HEK293 (cell line): Measurements from ENCODE around the gene MED15.

ENCODE experiments used
- BCL11A ChIP-seq: fragments of 450-650 bp; formaldehyde crosslinking; IDR thresholded peaks from 2 replicates; pipeline ENCODE4 v1.5.1; 2016; ENCODE audit warnings: low read depth, missing biosample characterization, missing genetic modification characterization
- GLIS2 ChIP-seq: fragments of 450-650 bp; formaldehyde crosslinking; IDR thresholded peaks from 2 replicates; pipeline ENCODE4 v1.5.1; 2016; ENCODE audit warnings: missing biosample characterization, missing genetic modification characterization
- KLF9 ChIP-seq: fragments of 450-650 bp; formaldehyde crosslinking; IDR thresholded peaks from 2 replicates; pipeline ENCODE4 v1.5.1; 2016; ENCODE audit warnings: missing biosample characterization, missing genetic modification characterization, low read depth
- PRDM10 ChIP-seq: fragments of 450-650 bp; formaldehyde crosslinking; IDR thresholded peaks from 2 replicates; pipeline ENCODE4 v1.5.1; 2016; ENCODE audit warnings: missing biosample characterization, missing genetic modification characterization
- PRDM2 ChIP-seq: fragments of 450-650 bp; formaldehyde crosslinking; IDR thresholded peaks from 2 replicates; pipeline ENCODE4 v1.5.1; 2016; ENCODE audit warnings: missing biosample characterization, missing genetic modification characterization, borderline replicate concordance
- SETDB1 ChIP-seq: IDR thresholded peaks from one replicate; pipeline ENCODE4 v1.6.1; 2017; ENCODE audit warnings: mild to moderate bottlenecking, low read length, moderate library complexity, mixed read lengths; ENCODE audit not compliant: insufficient read length
- WT1 ChIP-seq: fragments of 450-650 bp; formaldehyde crosslinking; IDR thresholded peaks from 2 replicates; pipeline ENCODE4 v1.5.1; 2016; ENCODE audit warnings: missing biosample characterization, missing genetic modification characterization
- ZFP37 ChIP-seq: fragments of 450-650 bp; formaldehyde crosslinking; IDR thresholded peaks from 2 replicates; pipeline ENCODE4 v1.5.1; 2016; ENCODE audit warnings: missing biosample characterization, missing genetic modification characterization
- ZIC2 ChIP-seq: fragments of 450-650 bp; formaldehyde crosslinking; IDR thresholded peaks from 2 replicates; pipeline ENCODE4 v1.5.1; 2016; ENCODE audit warnings: missing biosample characterization, missing genetic modification characterization
- ZNF10 ChIP-seq: fragments of 450-650 bp; formaldehyde crosslinking; IDR thresholded peaks from 2 replicates; pipeline ENCODE4 v1.5.1; 2017; ENCODE audit warnings: missing biosample characterization, missing genetic modification characterization
- ZNF155 ChIP-seq: fragments of 450-650 bp; formaldehyde crosslinking; IDR thresholded peaks from 2 replicates; pipeline ENCODE4 v1.5.1; 2016; ENCODE audit warnings: missing biosample characterization, missing genetic modification characterization
- ZNF214 ChIP-seq: fragments of 450-650 bp; formaldehyde crosslinking; IDR thresholded peaks from 2 replicates; pipeline ENCODE4 v1.5.1; 2017; ENCODE audit warnings: missing biosample characterization, mild to moderate bottlenecking, missing genetic modification characterization, borderline replicate concordance
- ZNF248 ChIP-seq: fragments of 450-650 bp; formaldehyde crosslinking; IDR thresholded peaks from 2 replicates; pipeline ENCODE4 v1.5.1; 2017; ENCODE audit warnings: missing biosample characterization, missing genetic modification characterization
- ZNF335 ChIP-seq: fragments of 450-650 bp; formaldehyde crosslinking; conservative IDR thresholded peaks from 2 replicates; pipeline ENCODE4 v1.5.1; 2016; ENCODE audit warnings: missing biosample characterization, missing genetic modification characterization
- ZNF404 ChIP-seq: fragments of 450-650 bp; formaldehyde crosslinking; IDR thresholded peaks from 2 replicates; pipeline ENCODE4 v1.5.1; 2017; ENCODE audit warnings: missing biosample characterization, missing genetic modification characterization
- ZNF530 ChIP-seq: fragments of 450-650 bp; formaldehyde crosslinking; IDR thresholded peaks from 2 replicates; pipeline ENCODE4 v1.5.1; 2016; ENCODE audit warnings: low read depth, missing biosample characterization, missing genetic modification characterization
- ZNF560 ChIP-seq: fragments of 450-650 bp; formaldehyde crosslinking; IDR thresholded peaks from 2 replicates; pipeline ENCODE4 v1.5.1; 2017; ENCODE audit warnings: missing biosample characterization, missing genetic modification characterization, borderline replicate concordance
- ZNF596 ChIP-seq: fragments of 450-650 bp; IDR thresholded peaks from 2 replicates; pipeline ENCODE4 v1.5.0; 2018; ENCODE audit warnings: missing biosample characterization, mild to moderate bottlenecking, missing genetic modification characterization, moderate library complexity
- ZNF654 ChIP-seq: fragments of 450-650 bp; formaldehyde crosslinking; IDR thresholded peaks from 2 replicates; pipeline ENCODE4 v1.5.1; 2016; ENCODE audit warnings: low read depth, missing biosample characterization, missing genetic modification characterization
- ZNF658 ChIP-seq: fragments of 450-650 bp; formaldehyde crosslinking; IDR thresholded peaks from 2 replicates; pipeline ENCODE4; 2016; ENCODE audit warnings: missing biosample characterization, missing genetic modification characterization
- ZNF677 ChIP-seq: fragments of 450-650 bp; IDR thresholded peaks from 2 replicates; pipeline ENCODE4 v1.5.0; 2018; ENCODE audit warnings: missing biosample characterization, mild to moderate bottlenecking, missing genetic modification characterization, moderate library complexity
- ZNF747 ChIP-seq: fragments of 450-650 bp; formaldehyde crosslinking; IDR thresholded peaks from 2 replicates; pipeline ENCODE4 v1.5.1; 2016; ENCODE audit warnings: missing biosample characterization, missing genetic modification characterization
- ZSCAN16 ChIP-seq: fragments of 450-650 bp; formaldehyde crosslinking; IDR thresholded peaks from 2 replicates; pipeline ENCODE4 v1.5.1; 2016; ENCODE audit warnings: missing biosample characterization, missing genetic modification characterization
- TF ChIP-seq, protein P1 (sequence below): fragments of 450-650 bp; IDR thresholded peaks from 2 replicates; pipeline ENCODE4 v1.5.1; 2018; ENCODE audit warnings: missing biosample characterization, mild to moderate bottlenecking, missing genetic modification characterization
- TF ChIP-seq, protein P2 (sequence below): fragments of 450-650 bp; formaldehyde crosslinking; IDR thresholded peaks from 2 replicates; pipeline ENCODE4 v1.5.1; 2016; ENCODE audit warnings: missing biosample characterization, missing genetic modification characterization
- TF ChIP-seq, protein P3 (sequence below): fragments of 450-650 bp; formaldehyde crosslinking; IDR thresholded peaks from 2 replicates; pipeline ENCODE4 v1.5.1; 2016; ENCODE audit warnings: missing biosample characterization, missing genetic modification characterization

Gene MED15

DNA sequence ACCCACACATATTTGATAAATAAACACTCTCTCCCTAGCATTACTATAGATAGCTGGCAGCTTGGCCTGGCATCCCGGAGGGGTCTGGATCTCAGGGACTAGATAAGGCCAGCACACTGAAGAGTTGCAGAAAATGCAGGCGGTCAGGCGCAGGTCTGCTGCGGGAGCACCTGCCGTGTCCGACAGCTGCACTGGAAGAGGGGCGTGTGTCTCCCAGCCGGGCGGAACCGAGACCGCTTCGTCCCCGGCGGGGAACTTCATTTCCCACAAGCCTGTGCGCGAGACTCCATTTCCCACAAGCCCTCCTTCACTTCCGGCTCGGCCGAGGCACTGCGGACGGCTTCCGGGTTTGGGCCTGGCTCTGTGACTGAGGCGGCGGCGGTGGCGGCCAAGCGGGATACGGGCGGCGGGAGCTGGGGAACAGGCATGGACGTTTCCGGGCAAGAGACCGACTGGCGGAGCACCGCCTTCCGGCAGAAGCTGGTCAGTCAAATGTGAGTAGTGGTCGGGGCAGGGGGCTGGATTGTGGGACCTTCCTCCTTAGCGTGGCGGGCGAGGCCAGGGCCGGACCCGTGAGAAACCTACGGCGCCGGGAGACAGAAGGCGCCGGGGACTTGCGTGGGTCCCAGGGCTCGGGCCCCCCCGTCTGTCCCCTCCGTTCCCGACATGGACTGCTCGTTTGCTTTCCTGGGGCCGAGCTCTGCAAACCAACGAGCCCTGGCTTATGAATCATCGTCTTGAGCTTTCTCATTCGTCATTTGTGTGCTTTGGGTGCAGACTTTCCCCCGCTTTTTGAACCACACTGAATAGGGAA lies at the start of gene MED15 (continued):
- TF ChIP-seq PRDM2 (tag by site-specific recombination) (no peak), ZNF404 (tag by site-specific recombination) (no peak), ZNF658 (tag by site-specific recombination) (no peak), SETDB1 (no peak), BCL11A (tag by site-specific recombination) (no peak), ZNF214 (tag by site-specific recombination) (no peak), KLF9 (tag by site-specific recombination) (peak; percentile 83), ZNF530 (tag by site-specific recombination) (no peak), ZIC2 (tag by site-specific recombination) (no peak), ZFP37 (no peak; the same call in 1 of the 2 replicates), PRDM10 (tag by site-specific recombination) (no peak), WT1 (peak; percentile 45), ZNF747 (tag by site-specific recombination) (no peak), ZSCAN16 (tag by site-specific recombination) (no peak), ZNF677 (tag by site-specific recombination) (no peak), ZNF155 (tag by site-specific recombination) (no peak), ZNF560 (tag by site-specific recombination) (no peak), ZNF654 (no peak), ZNF596 (tag by site-specific recombination) (no peak), ZNF10 (tag by site-specific recombination) (no peak), ZNF335 (tag by site-specific recombination) (peak; percentile 99), GLIS2 (tag by site-specific recombination) (peak; percentile 60; the same call in 1 of the 2 replicates), ZNF248 (tag by site-specific recombination) (no peak)
- TF ChIP-seq, protein P1, sequence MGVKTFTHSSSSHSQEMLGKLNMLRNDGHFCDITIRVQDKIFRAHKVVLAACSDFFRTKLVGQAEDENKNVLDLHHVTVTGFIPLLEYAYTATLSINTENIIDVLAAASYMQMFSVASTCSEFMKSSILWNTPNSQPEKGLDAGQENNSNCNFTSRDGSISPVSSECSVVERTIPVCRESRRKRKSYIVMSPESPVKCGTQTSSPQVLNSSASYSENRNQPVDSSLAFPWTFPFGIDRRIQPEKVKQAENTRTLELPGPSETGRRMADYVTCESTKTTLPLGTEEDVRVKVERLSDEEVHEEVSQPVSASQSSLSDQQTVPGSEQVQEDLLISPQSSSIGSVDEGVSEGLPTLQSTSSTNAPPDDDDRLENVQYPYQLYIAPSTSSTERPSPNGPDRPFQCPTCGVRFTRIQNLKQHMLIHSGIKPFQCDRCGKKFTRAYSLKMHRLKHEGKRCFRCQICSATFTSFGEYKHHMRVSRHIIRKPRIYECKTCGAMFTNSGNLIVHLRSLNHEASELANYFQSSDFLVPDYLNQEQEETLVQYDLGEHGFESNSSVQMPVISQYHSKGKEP (tag by site-specific recombination), result peak; percentile 94
- TF ChIP-seq, protein P2, sequence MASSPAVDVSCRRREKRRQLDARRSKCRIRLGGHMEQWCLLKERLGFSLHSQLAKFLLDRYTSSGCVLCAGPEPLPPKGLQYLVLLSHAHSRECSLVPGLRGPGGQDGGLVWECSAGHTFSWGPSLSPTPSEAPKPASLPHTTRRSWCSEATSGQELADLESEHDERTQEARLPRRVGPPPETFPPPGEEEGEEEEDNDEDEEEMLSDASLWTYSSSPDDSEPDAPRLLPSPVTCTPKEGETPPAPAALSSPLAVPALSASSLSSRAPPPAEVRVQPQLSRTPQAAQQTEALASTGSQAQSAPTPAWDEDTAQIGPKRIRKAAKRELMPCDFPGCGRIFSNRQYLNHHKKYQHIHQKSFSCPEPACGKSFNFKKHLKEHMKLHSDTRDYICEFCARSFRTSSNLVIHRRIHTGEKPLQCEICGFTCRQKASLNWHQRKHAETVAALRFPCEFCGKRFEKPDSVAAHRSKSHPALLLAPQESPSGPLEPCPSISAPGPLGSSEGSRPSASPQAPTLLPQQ (tag by site-specific recombination), result peak; percentile 88; the same call in 1 of the 2 replicates
- TF ChIP-seq, protein P3, sequence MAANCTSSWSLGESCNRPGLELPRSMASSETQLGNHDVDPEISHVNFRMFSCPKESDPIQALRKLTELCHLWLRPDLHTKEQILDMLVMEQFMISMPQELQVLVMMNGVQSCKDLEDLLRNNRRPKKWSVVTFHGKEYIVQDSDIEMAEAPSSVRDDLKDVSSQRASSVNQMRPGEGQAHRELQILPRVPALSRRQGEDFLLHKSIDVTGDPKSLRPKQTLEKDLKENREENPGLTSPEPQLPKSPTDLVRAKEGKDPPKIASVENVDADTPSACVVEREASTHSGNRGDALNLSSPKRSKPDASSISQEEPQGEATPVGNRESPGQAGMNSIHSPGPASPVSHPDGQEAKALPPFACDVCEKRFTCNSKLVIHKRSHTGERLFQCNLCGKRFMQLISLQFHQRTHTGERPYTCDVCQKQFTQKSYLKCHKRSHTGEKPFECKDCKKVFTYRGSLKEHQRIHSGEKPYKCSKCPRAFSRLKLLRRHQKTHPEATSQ, result peak; percentile 96
